ENCODE measurements around the gene C13orf46. TPM values are rescaled to one million over a fixed set of nuclear protein-coding genes. Genes with fewer than 3 reads are reported as not detected.

Gene C13orf46
- total RNA-seq, 1 experiment from 2014 or later, result not detected

GRCh38 chr13:113955235-113955634 lies 18.6 kb downstream of the C13orf46 start:
- no peak for DNase-seq (ENCODE audit: low read depth)

DNA sequence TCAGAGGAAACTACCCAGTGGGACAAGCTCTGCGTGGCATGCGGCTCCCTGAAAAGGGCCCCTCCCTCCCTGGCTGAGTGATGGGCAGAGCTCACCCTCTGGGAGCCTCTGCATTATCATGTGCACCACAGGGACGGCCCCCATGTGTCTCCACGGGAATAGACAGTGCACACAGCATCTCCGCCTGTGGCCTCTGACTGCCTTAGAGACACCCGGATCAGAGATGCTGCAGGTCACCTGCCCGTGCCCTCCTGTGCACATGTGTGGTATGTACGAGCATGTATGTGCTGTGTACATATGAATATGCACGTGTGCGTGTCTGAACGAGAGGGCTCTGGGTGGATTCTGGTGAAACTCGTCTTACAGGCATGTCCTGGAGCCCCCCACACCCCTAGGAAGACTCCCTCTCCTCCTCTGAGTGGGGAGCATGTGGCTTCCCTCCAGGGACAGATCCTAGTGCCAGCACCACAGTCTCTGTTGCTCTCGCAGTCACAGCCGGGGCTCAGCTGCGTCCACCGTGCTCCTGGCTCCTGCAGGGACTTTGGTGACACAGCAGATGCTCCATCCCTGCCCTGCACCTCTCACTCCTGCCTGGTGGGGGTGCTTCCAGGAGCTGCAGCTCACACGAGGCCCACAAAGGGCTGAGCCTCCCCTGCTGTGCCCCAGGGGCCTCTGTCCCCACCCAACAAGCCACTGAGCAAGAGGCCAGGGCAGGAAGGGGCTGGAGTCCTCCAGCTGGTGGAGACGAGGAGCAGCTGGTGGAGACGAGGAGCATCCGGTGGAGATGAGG lies 19.6 kb downstream of the C13orf46 start:
- no peak for DNase-seq (ENCODE audit: low read depth)

DNA sequence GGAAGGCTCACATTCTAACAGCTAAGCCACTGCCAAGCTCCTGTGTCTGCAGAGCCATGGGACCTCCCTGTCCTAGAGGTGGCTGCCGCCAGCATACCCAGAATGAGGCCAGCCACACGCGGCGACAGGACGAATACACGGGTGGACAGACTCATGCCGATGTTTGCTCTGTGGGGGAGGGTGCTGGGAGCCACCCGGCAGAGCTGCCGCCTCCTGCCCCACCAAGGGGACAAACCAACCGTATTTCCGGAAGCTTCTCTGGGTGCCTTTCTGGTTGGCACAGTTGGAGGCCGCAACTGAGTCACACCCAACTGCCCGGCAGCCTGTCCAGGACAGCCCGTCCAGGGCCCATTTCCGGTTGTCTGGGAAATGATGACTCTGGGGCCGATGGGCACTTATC lies 20.3 kb downstream of the C13orf46 start:
- no peak for DNase-seq (ENCODE audit: low read depth)

DNA sequence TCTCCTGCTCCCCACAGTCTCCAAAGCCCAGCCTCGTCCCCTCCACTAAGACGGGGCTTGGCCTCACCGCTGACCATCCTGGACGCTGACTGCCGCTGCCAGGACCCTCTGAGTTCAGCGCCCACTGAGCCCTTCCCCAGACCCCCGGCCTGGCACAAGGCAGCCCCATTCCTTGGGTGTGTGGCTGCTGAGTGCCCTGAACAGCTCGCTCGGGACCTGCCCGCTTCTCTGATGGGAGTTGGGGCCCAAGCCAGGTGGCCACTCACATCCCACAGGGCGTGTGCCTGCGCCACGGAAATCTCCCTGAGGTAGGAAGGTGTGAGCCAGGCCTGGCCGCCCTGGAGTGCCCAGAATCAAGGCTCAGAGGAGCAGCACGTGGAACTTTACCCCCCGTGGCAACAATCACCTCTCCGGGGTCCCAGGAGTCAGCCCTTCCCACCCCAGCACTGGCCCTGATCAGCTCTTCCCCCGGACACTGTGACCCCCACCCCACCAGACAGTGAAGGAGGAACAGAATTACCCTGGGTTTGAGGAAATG lies 20.8 kb downstream of the C13orf46 start:
- no peak for DNase-seq (ENCODE audit: low read depth)

DNA sequence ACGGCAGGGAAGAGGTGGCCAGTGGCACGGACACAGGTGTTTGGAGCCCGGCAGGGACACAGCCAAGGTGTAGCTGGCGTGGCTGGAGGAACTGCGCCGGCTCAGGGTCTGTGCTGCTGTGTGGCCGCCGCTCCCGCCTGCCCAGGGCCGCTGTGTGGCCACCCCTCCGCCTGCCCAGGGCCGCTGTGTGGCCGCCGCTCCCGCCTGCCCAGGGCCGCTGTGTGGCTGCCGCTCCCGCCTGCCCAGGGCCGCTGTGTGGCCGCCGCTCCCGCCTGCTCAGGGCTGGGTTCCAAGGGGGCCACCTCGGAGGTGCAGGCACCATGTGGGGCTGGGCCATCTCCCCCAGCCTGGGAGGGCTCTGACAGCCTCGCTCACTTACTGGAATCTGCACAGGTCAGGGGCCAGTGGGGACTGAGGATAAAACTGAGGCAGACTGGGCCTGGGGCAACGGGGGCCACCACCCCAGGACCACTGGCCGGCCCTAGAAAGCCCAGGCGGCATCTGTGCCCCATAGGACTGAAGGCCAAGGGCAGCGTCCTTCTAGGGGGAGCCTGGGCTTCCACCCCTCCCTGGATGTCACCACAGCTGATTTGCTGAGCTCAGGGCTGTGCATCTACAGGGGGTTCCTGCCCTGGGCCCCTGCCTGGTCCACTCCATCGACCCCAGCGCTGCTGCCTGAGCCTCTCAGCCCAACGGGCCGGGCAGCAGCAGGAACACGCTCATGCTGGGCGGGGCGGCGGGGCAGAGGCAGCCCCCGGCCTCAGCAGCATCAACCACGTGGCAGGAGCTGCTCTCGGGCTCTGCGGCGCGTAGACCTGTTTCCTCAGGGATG lies 21.5 kb downstream of the C13orf46 start:
- DNase-seq (ENCODE audit: low read depth), result no peak

GRCh38 chr13:113951246-113951999 lies 22.5 kb downstream of the C13orf46 start:
- peak; percentile 19 for DNase-seq (ENCODE audit: low read depth)

GRCh38 chr13:113950451-113951245 lies 23.2 kb downstream of the C13orf46 start:
- DNase-seq (ENCODE audit: low read depth), result no peak

- no peak for DNase-seq (ENCODE audit: low read depth)
These were observed 24.3 kb downstream of the C13orf46 start for GRCh38 chr13:113949546-113949945.

DNA sequence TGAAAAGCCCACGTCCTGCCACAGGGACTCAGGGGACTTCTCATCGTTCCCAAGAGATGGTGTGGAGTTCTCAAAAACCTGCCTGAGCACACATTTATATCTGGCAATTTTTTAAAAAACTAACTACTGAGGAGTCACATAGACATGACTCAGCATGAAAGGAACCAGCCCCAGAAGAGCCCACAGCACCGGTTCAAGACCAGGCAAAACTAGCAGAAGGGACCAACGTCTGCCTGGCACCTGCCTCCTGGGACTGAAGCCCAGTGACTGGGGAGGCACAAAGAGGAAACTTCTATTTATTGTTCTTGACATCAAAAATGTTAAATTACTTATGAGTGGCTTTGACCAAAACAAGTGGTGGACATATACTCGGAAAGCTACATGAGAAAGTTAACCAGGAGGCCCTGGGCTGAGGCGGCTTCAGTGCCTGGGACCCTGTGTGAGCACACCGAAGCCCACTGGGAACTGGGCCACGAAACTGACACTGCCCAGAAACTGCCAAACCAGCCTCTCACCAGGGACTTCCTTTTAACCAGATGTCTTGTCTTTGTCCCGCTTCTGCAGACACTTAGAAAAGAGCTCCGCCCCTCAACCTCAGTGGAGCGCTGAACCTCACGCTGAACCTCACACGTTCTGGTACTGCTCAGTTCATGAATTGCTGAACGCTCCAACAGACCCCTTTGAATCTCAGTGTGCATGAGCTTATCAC lies 25.7 kb downstream of the C13orf46 start:
- DNase-seq (ENCODE audit: low read depth), result no peak

- DNase-seq (ENCODE audit: low read depth), result no peak
These were observed 26.4 kb downstream of the C13orf46 start for GRCh38 chr13:113947311-113948033.

GRCh38 chr13:113946409-113947181 lies 27.3 kb downstream of the C13orf46 start:
- no peak for DNase-seq (ENCODE audit: low read depth)

- DNase-seq (ENCODE audit: low read depth), result no peak
These were observed 27.9 kb downstream of the C13orf46 start for GRCh38 chr13:113945857-113946408.

DNA sequence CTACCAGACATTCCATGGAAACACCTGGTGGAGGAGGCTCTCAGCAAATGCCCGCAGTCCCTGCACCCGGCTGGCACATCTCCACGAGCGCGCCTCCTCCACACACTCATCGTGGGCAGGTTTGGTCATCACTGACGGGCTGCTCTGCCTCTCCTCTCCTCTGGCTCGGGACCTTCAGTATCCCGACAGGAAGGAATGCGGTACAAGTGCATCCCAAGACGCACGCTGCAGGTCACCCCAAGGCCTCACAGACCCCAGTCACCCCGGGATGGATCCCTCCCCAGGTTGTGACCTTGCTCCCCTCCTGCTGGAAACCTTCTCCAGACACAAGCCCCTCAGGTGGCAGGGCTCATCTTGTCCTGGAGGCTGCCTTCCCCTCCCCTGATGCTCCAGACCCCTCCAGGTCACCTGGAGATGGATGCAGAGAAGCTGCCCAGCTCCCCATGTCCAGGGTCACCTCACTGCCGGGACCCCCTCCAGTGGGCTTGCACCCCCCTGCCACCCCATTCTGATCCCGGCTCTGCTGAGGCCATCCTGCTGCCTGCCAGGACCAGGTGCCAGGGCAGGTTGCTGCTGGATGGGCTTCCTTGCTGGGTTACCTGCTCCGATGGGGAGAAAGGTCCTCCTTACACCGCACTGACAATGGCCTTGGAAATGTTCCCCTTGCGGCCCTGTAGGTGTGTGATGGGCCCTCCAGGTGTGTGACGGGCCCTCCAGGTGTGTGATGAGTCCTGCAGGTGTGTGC lies 29.9 kb downstream of the C13orf46 start:
- no peak for DNase-seq (ENCODE audit: low read depth)

- no peak for DNase-seq (ENCODE audit: low read depth)
These were observed 31.2 kb downstream of the C13orf46 start for GRCh38 chr13:113942591-113943103.

DNA sequence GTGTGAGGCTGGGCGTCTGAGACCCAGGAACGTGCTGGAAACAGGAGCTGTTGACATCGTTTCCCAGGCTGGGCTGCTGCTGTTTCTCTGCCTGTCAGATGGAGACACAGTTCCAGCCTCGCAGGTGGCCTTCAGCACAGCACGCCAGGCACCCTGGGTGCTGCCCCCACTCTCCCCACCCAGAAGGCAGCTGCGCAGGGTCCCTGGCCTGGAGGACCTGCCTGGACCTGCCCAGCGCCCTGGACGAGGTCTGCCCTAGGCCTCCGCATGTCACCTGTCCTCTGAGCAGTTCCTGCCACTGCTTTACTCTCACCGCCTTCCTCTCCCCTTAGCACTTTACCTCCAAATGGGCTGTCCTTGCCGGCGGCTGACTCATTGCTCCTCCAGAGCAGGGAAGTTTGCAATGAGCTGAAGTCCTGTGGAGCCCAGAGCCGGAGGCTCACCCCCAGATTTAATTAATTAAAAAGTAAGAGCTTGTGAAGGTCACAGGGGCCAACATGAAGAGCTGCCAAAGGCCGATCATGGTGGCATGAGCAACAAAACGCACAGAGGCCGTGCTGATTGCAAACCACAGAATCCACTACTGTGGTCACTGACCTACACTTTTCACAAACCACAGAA lies 32.2 kb downstream of the C13orf46 start:
- DNase-seq (ENCODE audit: low read depth), result peak; percentile 77

DNA sequence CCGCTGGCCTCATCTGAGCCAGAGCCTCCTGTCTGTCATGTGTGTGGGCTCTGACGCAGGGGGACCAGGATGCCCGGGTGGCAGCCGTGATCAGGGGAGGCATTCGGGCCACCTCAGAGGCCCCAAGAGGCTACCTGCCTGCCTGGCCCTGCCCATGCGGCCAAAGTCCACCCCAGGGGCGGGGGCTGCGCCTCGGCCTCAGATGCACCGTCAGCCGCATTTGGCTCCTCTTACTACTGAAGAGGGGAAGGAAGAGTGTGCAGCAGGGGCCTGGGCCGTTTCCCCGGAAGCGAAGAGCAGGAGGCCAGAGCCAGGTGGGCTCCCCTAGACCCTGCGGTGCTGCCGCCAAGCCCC lies 34.0 kb downstream of the C13orf46 start:
- no peak for DNase-seq (ENCODE audit: low read depth)
